Calu3 (cell line): Measurements from ENCODE around the gene EGR4. TPM values are rescaled to one million over a fixed set of nuclear protein-coding genes. Genes with fewer than 3 reads are reported as not detected.

ENCODE experiments used
- BruUV-seq: library from RNA; stranded (reverse); fragments of 400-500 nt; replicated peaks from 2 replicates; lab custom pipeline; 2021; lab: Mats Ljungman, UMichigan
- CTCF ChIA-PET: fragments of 300-600 bp; sonication (Branson Sonifier 250); formaldehyde crosslinking; loops from one replicate; lab custom pipeline; 2022; ENCODE audit warnings: antibody characterized with exemption; lab: Charles Lee
- DNase-seq: peaks from one replicate; pipeline ENCODE4 v3.0.0; 2022
- H3K27ac Mint-ChIP-seq: one replicate; pipeline ENCODE4 v1.8.0; 2022; ENCODE audit warnings: mixed read lengths; ENCODE audit not compliant: unreplicated experiment
- H3K27me3 Mint-ChIP-seq: one replicate; pipeline ENCODE4 v1.8.0; 2022; ENCODE audit warnings: mixed read lengths; ENCODE audit not compliant: unreplicated experiment
- H3K36me3 Mint-ChIP-seq: one replicate; pipeline ENCODE4 v1.8.0; 2022; ENCODE audit warnings: mild to moderate bottlenecking, moderate library complexity, mixed read lengths; ENCODE audit not compliant: insufficient read depth, unreplicated experiment
- H3K4me1 Mint-ChIP-seq: one replicate; pipeline ENCODE4 v1.8.0; 2022; ENCODE audit warnings: mild to moderate bottlenecking, low read depth, mixed read lengths; ENCODE audit not compliant: unreplicated experiment
- H3K4me3 Mint-ChIP-seq: one replicate; pipeline ENCODE4 v1.8.0; 2022; ENCODE audit warnings: mild to moderate bottlenecking, low read depth, moderate library complexity, mixed read lengths; ENCODE audit not compliant: unreplicated experiment
- H3K9me3 Mint-ChIP-seq: one replicate; pipeline ENCODE4 v1.8.0; 2022; ENCODE audit warnings: low read depth, mixed read lengths; ENCODE audit not compliant: unreplicated experiment
- intact Hi-C: fragments of 100-400 bp; cut with micrococcal nuclease; formaldehyde crosslinking; loops from one replicate; pipeline ENCODE4 v1.10.0; 2022; ENCODE audit not compliant: unreplicated experiment
- total RNA-seq: library from RNA; stranded (reverse); gene quantifications from 2 replicates; pipeline ENCODE4 v1.2.3, GENCODE V29; 2022
- TF ChIP-seq, protein P1 (sequence below): fragments of 200-600 bp; IDR thresholded peaks from one replicate; pipeline ENCODE4 v1.8.0; 2022; ENCODE audit warnings: antibody characterized with exemption; ENCODE audit not compliant: unreplicated experiment

EGR4 gene
- total RNA-seq, 1 experiment from 2014 or later, result 0.68 TPM

DNA sequence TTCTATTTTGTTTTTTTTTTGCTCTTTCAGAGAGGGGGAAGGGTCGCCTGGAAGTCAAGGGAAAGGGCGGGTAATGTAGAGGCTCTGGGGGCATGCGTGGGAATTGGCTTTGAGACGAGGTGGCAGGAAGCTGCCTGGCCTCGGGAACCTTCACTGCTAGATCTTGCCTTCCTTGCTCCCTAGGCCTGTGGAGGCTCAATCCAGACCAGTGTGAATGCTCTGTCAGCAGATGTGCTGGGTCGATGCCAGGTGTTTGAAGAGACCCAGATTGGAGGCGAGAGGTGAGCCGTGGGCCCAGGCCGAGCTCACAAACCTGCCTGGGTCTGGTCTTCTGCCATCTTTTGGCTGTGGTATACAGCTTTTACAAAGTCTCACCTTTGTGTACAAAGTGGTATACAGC lies 43.7 kb downstream of the EGR4 start:
- Mint-ChIP-seq H3K27me3 (no peaks in the 10 kb centered on the region), H3K36me3 (peaks cover 87% of the 10 kb centered on the region), H3K4me3 (no peak overlapping the region), H3K9me3 (no peaks in the 10 kb centered on the region), H3K4me1 (no peaks in the 10 kb centered on the region), H3K27ac (no peak overlapping the region)
- intact Hi-C loops, result no loop called here
- no peak for DNase-seq
- BruUV-seq, result no TSS peak
- CTCF ChIA-PET, result no interaction called here
- TF ChIP-seq, protein P1, sequence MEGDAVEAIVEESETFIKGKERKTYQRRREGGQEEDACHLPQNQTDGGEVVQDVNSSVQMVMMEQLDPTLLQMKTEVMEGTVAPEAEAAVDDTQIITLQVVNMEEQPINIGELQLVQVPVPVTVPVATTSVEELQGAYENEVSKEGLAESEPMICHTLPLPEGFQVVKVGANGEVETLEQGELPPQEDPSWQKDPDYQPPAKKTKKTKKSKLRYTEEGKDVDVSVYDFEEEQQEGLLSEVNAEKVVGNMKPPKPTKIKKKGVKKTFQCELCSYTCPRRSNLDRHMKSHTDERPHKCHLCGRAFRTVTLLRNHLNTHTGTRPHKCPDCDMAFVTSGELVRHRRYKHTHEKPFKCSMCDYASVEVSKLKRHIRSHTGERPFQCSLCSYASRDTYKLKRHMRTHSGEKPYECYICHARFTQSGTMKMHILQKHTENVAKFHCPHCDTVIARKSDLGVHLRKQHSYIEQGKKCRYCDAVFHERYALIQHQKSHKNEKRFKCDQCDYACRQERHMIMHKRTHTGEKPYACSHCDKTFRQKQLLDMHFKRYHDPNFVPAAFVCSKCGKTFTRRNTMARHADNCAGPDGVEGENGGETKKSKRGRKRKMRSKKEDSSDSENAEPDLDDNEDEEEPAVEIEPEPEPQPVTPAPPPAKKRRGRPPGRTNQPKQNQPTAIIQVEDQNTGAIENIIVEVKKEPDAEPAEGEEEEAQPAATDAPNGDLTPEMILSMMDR, result no peak

DNA sequence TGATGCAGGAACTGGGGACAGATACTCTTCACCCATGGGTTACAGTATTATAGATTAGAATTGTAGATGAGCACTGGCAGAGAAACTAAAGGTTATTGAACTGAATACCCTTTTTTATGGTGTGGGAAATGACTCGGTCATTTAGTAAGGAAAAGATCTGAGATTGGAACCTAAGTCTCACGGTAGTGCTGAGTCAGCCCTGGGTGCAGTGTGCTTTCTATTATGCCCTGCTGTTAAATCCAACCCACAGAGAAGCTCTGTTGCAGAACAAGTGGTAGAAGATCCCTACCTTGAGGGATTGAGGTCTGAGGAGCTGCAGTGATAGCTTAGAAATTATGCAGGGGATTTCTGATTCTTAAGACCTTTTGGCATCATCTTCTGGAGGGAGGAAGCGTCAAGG lies 46.5 kb downstream of the EGR4 start:
- no peaks in the 10 kb centered on the region for H3K9me3 Mint-ChIP-seq
- H3K27ac Mint-ChIP-seq, result no peak overlapping the region
- intact Hi-C loops, result no loop called here
- H3K4me1 Mint-ChIP-seq, result no peaks in the 10 kb centered on the region
- TF ChIP-seq, protein P1, result no peak
- no peaks in the 10 kb centered on the region for H3K27me3 Mint-ChIP-seq
- CTCF ChIA-PET, result interaction anchor here (0.8 kb wide), 1 partner anchor 13 kb away, joined by 3 read pairs; no protein-coding TSS in a partner anchor
- no peak for DNase-seq
- no peak overlapping the region for H3K4me3 Mint-ChIP-seq
- no TSS peak for BruUV-seq
- peaks cover 72% of the 10 kb centered on the region for H3K36me3 Mint-ChIP-seq

DNA sequence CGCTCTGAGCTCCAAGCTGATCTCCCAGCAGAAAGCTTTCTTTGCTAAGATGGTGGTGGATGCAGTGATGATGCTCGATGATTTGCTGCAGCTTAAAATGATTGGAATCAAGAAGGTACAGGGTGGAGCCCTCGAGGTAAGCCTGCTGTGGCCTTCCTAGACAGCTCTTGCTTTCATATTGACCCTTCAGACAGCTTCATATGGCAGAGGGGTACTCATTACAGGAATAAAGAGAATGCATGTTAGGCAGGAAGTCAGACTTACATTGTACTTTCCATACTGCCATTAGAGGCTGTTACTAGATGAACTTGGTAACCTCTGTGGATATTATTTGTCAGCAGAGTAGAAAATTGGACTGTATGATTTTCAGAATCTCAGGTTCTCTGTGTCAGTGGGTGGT lies 48.8 kb downstream of the EGR4 start:
- H3K27ac Mint-ChIP-seq, result no peak overlapping the region
- TF ChIP-seq, protein P1, result no peak
- H3K27me3 Mint-ChIP-seq, result no peaks in the 10 kb centered on the region
- H3K36me3 Mint-ChIP-seq, result peaks cover 60% of the 10 kb centered on the region
- no peak overlapping the region for H3K4me3 Mint-ChIP-seq
- CTCF ChIA-PET, result interaction anchor here (0.6 to 1.0 kb wide), 2 partner anchors 9 to 1180 kb away, joined by 3 to 4 read pairs; no protein-coding TSS in a partner anchor
- intact Hi-C loops, result no loop called here
- no peaks in the 10 kb centered on the region for H3K9me3 Mint-ChIP-seq
- DNase-seq, result no peak
- H3K4me1 Mint-ChIP-seq, result no peaks in the 10 kb centered on the region
- BruUV-seq, result no TSS peak

DNA sequence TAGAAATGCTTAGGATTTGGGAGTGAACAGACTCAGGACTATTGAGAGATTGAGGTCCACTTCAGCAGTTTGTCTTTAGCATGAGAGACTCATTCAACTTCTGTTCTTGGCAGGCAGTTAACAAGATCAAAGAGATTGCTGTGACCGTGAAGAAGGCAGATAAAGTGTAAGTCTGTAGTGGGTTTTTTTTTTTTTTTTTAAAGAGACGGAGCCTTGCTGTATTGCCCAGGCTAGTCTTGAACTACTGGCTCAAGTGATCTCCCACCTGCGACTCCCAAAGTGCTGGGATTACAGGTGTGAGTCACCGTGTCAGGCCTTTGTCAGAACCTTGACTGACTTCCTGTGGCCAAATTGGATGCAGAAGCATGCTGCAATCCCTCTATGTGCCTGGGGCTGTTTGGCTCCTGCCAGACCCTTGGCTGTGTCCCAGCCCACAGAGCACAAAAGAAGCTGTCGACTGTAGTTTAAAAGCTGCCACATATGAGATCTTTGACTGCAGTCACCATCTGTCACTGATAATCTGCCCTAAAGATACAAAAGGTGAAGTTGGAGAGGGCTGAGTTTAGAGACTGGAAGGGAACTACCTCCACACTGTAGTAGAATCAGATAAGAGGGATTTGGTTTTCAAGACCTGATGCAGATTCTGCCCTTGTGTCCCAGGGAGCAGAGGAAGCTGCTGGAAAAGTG lies 49.3 kb downstream of the EGR4 start:
- TF ChIP-seq, protein P1, result no peak
- Mint-ChIP-seq H3K4me1 (no peaks in the 10 kb centered on the region), H3K9me3 (no peaks in the 10 kb centered on the region), H3K27me3 (no peaks in the 10 kb centered on the region), H3K4me3 (no peak overlapping the region), H3K36me3 (peaks cover 58% of the 10 kb centered on the region), H3K27ac (no peak overlapping the region)
- no TSS peak for BruUV-seq
- DNase-seq, result no peak
- intact Hi-C loops, result no loop called here
- CTCF ChIA-PET, result interaction anchor here (0.6 to 1.0 kb wide), 2 partner anchors 9 to 1180 kb away, joined by 3 to 4 read pairs; no protein-coding TSS in a partner anchor

Other genes with a start within 250 kb of the EGR4 start
- 11.3 and 16.4 TPM in 2 replicates for gene SFXN5, start 221.8 kb downstream of the EGR4 start, total RNA-seq
- 20.2 and 27.1 TPM in 2 replicates for gene RAB11FIP5, start 180.6 kb downstream of the EGR4 start, total RNA-seq
- not detected in 2 replicates for gene NOTO, start 91.0 kb downstream of the EGR4 start, total RNA-seq
- 32.1 and 36.0 TPM in 2 replicates for gene SMYD5, start 79.3 kb downstream of the EGR4 start, total RNA-seq
- 13.2 and 13.8 TPM in 2 replicates for gene PRADC1, start 60.3 kb downstream of the EGR4 start, total RNA-seq
- 394 and 403 TPM in 2 replicates for gene CCT7, start 59.2 kb downstream of the EGR4 start, total RNA-seq
- gene FBXO41, start 9.1 kb downstream of the EGR4 start, total RNA-seq, result 15.0 and 16.1 TPM in 2 replicates
- 15.8 and 16.1 TPM in 2 replicates for gene ALMS1, start 92.3 kb upstream of the EGR4 start, total RNA-seq